AG09309 (cell line): Measurements from ENCODE around the gene PSMG2.
A peak's percentile ranks its signal among the peaks of the same experiment; 100 is the strongest.

ENCODE experiments used
- DNase-seq: peaks from one replicate; pipeline ENCODE4 v3.0.0-alpha.2; 2010; ENCODE audit warnings: low read depth
- H3K4me3 ChIP-seq: 2 replicates; pipeline ENCODE4 v1.5.1; 2011; ENCODE audit warnings: mild to moderate bottlenecking, low read depth, low read length, moderate library complexity; ENCODE audit not compliant: control insufficient read depth
- CTCF ChIP-seq: IDR thresholded peaks from 2 replicates; pipeline ENCODE4 v1.5.1; 2011; ENCODE audit warnings: mild to moderate bottlenecking, low read depth, low read length, inconsistent platforms; ENCODE audit not compliant: insufficient read depth, control insufficient read depth; ENCODE audit errors: missing control alignments

PSMG2 gene

GRCh38 chr18:12658426-12659138 lies 44.3 kb upstream of the PSMG2 start:
- no peak for DNase-seq
- TF ChIP-seq CTCF, result no peak
- H3K4me3 ChIP-seq, result peak overlapping the region; percentile 64

- TF ChIP-seq CTCF, result peak; percentile 81
- H3K4me3 ChIP-seq, result no peak overlapping the region
- DNase-seq, result no peak
Observed at GRCh38 chr18:12659904-12660605, 42.8 kb upstream of the PSMG2 start.

DNA sequence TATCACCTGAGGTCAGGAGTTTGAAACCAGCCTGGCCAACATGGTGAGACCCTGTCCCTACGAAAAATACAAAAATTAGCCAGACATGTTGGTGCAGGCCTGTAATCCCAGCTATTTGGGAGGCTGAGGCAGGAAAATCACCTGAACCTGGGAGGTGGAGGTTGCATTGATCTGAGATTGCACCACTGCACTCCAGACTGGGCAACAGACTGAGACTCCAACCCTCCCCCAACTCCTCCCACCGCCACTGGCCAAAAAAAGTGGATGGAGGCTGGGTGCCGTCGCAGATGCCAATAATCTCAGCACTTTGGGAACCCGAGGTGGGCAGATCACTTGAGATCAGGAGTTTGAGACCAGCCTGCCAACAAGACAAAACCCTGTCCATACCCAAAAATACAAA lies 34.8 kb upstream of the PSMG2 start:
- H3K4me3 ChIP-seq, result no peak overlapping the region
- no peak for DNase-seq
- TF ChIP-seq CTCF, result no peak

DNA sequence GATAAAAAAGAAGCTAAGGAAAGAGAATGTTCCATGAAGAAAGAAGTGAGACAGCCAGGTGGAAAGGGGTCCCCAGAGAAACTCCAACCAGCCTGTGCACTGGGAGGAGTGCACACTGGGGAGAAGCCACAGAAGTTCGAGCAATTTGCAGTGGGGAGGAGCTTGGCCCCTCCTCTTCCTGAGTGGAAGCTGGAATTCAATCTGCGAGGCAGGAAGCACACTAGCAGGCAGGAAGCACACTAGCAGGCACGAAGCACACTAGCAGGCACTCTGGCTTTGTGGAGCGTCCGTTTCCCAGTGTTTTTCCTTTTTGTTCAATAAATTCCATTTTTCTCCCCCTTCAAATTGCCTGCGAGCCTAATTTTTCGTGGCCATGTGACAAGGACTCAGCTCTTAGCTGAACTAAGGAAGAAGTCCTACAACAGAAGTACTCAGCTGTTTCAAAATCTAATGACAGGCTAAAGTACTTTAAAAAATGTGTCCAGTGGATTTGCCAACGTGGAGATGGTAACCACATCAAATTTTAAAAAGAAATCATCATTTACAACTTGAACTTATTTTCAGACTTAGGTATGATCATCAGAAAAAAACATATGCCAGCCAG lies 23.6 kb upstream of the PSMG2 start:
- TF ChIP-seq CTCF, result no peak
- H3K4me3 ChIP-seq, result no peak overlapping the region
- no peak for DNase-seq

GRCh38 chr18:12686100-12686499 lies 16.7 kb upstream of the PSMG2 start:
- no peak for DNase-seq
- TF ChIP-seq CTCF, result no peak
- H3K4me3 ChIP-seq, result no peak overlapping the region

DNA sequence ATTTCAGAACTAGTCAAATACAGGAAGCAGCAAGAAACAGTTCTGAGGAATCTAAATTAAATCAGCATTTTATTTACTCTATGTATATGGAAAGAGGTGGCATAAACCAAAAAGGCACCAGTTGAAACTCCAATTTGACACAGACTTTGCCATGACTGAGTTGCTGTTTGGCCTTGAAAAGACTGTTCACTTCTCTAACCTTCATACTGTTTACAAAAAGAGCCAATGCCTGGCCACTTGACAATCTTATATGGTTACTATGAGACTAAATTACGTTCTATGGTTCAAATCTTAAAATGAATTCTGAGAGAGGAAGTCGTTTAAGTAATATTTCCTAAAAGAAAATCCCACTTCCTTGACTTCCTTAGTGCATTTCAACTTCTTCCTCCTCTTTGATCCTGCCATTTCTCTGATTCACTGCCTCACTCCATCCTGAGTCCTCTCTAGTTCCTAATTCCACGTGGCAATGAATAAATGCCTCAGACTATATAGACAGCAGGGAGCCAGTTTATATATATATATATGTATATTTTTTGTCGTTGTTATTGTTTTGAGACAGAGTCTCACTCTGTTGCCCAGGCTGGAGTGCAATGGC lies 13.5 kb upstream of the PSMG2 start:
- no peak overlapping the region for H3K4me3 ChIP-seq
- DNase-seq, result no peak
- TF ChIP-seq CTCF, result no peak
